Placental pericyte (primary cell): ENCODE results near the gene MS4A4A. TPM values are rescaled to one million over a fixed set of nuclear protein-coding genes. Genes with fewer than 3 reads are reported as not detected.

ENCODE experiments used
- total RNA-seq: library from RNA; depleted of rRNA; stranded (reverse); fragments of >200 nt; gene quantifications from 2 replicates; pipeline ENCODE4 v1.2.3, GENCODE V29; 2012

The MS4A4A gene
- not detected in 2 replicates for total RNA-seq

DNA sequence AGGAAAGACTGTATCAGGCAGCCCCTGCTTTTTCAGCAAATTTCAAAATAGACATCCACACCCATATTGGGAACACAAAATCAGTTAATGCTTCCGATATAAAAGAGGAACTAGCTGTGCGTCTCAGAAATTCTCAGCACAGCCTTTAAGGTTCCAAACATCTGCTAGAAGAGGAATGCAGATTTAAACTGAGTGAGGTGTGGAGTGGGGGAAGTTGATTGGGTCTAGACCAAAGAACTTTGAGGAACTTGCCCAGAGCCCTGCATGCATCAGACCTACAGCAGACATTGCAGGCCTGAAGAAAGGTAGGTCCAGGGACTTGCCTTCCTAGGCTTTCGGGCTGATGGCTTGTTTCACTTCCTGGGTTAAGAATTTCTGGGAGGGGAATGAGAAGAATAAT is at the start of gene MS4A4A:
TSS of gene MS4A4A (plus strand) at position 255 of the 400 bp plus-strand sequence. CDS start at position 265, 10 bp downstream.

DNA sequence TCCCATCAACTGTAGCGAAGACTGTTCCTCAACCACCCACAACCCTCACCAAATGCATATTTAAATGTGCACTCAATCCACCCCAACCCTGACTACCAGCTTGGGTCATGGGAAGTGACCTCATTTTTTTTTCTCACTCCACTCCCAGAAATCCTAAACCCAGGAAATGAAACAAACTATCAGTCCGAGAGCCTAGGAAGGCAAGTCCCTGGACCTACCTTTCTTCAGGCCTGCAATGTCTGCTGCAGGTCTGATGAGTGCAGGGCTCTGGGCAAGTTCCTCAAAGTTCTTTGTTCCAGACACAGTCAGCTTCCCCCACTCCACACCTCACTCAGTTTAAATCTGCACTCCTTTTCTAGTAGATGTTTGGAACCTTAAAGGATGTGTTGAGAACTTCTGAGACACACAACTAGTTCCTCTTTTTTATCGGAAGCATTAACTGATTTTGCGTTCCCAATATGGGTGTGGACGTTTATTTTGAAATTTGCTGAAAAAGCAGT is 37.7 kb upstream of the MS4A4A start, which contains the start of gene MS4A4E:
TSS of gene MS4A4E (minus strand) at position 398 of the 500 bp plus-strand sequence. CDS start 13,082 bp downstream, outside the sequence.

DNA sequence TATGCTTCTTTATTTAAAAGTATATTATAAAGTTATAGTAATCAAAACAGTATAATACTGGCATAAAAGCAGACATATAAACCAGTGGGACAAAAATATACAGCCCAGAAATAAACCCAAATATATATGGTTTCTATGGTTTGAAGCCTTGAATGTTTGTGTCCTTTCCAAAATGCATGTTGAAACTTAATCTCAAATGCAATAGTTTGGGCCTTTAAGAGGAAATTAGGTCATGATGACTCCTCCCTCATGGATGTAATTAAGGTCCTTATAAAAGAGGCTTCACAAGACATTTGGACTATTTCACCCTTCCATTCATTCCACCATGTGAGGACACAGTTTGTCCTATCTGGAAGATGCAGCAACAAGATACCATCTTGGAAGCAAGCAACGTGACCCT is 46.5 kb downstream of the MS4A4A start, which contains the start of gene MS4A6E:
TSS of gene MS4A6E (plus strand) at position 301 of the 400 bp plus-strand sequence. CDS start 7,641 bp downstream, outside the sequence.

Other genes with a start within 250 kb of the MS4A4A start
- not detected in 2 replicates for gene OOSP2, start 240.3 kb upstream of the MS4A4A start, total RNA-seq
- not detected in 2 replicates for gene MS4A3, start 224.0 kb upstream of the MS4A4A start, total RNA-seq
- not detected in 2 replicates for gene MS4A2, start 192.0 kb upstream of the MS4A4A start, total RNA-seq
- gene MS4A6A, start 97.6 kb upstream of the MS4A4A start, total RNA-seq = not detected in 2 replicates
- not detected in 2 replicates for gene MS4A4E, start 37.5 kb upstream of the MS4A4A start, total RNA-seq
- gene MS4A6E, start 46.6 kb downstream of the MS4A4A start, total RNA-seq = not detected in 2 replicates
- 0.29 TPM in 1 of 2 replicates, not detected in the other for gene MS4A7, start 97.9 kb downstream of the MS4A4A start, total RNA-seq
- gene MS4A14, start 115.8 kb downstream of the MS4A4A start, total RNA-seq = not detected in 2 replicates
- not detected in 2 replicates for gene MS4A5, start 148.9 kb downstream of the MS4A4A start, total RNA-seq
- not detected in 2 replicates for gene MS4A1, start 175.2 kb downstream of the MS4A4A start, total RNA-seq
- not detected in 2 replicates for gene MS4A12, start 212.1 kb downstream of the MS4A4A start, total RNA-seq
- gene MS4A13, start 234.7 kb downstream of the MS4A4A start, total RNA-seq = not detected in 2 replicates